WTC11 (cell line): Measurements from ENCODE around the gene ASB3. TPM values are rescaled to one million over a fixed set of nuclear protein-coding genes. Genes with fewer than 3 reads are reported as not detected.

Source experiments
- ATAC-seq: fragments of 200-7000 bp; cut with Tn5 transposase; 2 replicates; pipeline ENCODE4 v1.10.0; 2021; ENCODE audit warnings: mild to moderate bottlenecking, moderate library complexity
- CTCF ChIA-PET: fragments of 300-600 bp; sonication (Branson Sonifier 250); formaldehyde crosslinking; loops from one replicate; lab custom pipeline; 2021; ENCODE audit warnings: antibody characterized with exemption; lab: Charles Lee
- POLR2A ChIA-PET: fragments of 350-600 bp; sonication (Branson Sonifier 250); formaldehyde crosslinking; loops from one replicate; lab custom pipeline; 2021; ENCODE audit warnings: antibody characterized with exemption; lab: Charles Lee
- DNase-seq: peaks from one replicate; pipeline ENCODE4 v3.0.0; 2021; ENCODE audit warnings: low spot score
- H3K27ac Mint-ChIP-seq: 2 replicates; pipeline ENCODE4 v1.8.0; 2021; ENCODE audit warnings: mixed read lengths
- H3K27me3 Mint-ChIP-seq: 2 replicates; pipeline ENCODE4 v1.8.0; 2021; ENCODE audit warnings: low read depth, mild to moderate bottlenecking, moderate library complexity, mixed read lengths
- H3K36me3 Mint-ChIP-seq: 2 replicates; pipeline ENCODE4 v1.8.0; 2021; ENCODE audit warnings: mixed read lengths
- H3K4me1 Mint-ChIP-seq: 2 replicates; pipeline ENCODE4 v1.8.0; 2022; ENCODE audit warnings: mixed read lengths
- H3K4me3 Mint-ChIP-seq: 2 replicates; pipeline ENCODE4 v1.8.0; 2021; ENCODE audit warnings: mild to moderate bottlenecking, moderate library complexity, mixed read lengths
- H3K9me3 Mint-ChIP-seq: 2 replicates; pipeline ENCODE4 v1.8.0; 2021; ENCODE audit warnings: mixed read lengths
- ARID4B ChIP-seq: sonication (generic); formaldehyde crosslinking; IDR thresholded peaks from 2 replicates; pipeline ENCODE4 v1.8.0; 2023; ENCODE audit warnings: missing genetic modification reagents, mild to moderate bottlenecking, borderline replicate concordance
- ATF1 ChIP-seq: sonication (generic); formaldehyde crosslinking; IDR thresholded peaks from 2 replicates; pipeline ENCODE4 v1.8.1; 2023; ENCODE audit warnings: mild to moderate bottlenecking, moderate library complexity, missing genetic modification reagents
- CTCF ChIP-seq: fragments of 200-600 bp; IDR thresholded peaks from 2 replicates; pipeline ENCODE4 v1.8.0; 2022; ENCODE audit warnings: antibody characterized with exemption
- FOXK1 ChIP-seq: sonication (generic); formaldehyde crosslinking; IDR thresholded peaks from 2 replicates; pipeline ENCODE4 v1.8.0; 2022; ENCODE audit warnings: mild to moderate bottlenecking, moderate library complexity, missing genetic modification reagents
- KAT7 ChIP-seq: sonication (generic); formaldehyde crosslinking; IDR thresholded peaks from 2 replicates; pipeline ENCODE4 v1.8.1; 2023; ENCODE audit warnings: missing genetic modification reagents, mild to moderate bottlenecking, borderline replicate concordance
- SP1 ChIP-seq: sonication (generic); formaldehyde crosslinking; conservative IDR thresholded peaks from 2 replicates; pipeline ENCODE4 v1.8.1; 2022; ENCODE audit warnings: missing genetic modification reagents
- ZNF232 ChIP-seq: sonication (generic); formaldehyde crosslinking; IDR thresholded peaks from 2 replicates; pipeline ENCODE4 v1.8.0; 2022; ENCODE audit warnings: mild to moderate bottlenecking, missing genetic modification reagents
- ZNF263 ChIP-seq: sonication (generic); formaldehyde crosslinking; IDR thresholded peaks from 2 replicates; pipeline ENCODE4 v1.8.1; 2022; ENCODE audit warnings: low read depth, mild to moderate bottlenecking, moderate library complexity, missing genetic modification reagents
- total RNA-seq: library from RNA; stranded (reverse); gene quantifications from 3 replicates; pipeline ENCODE4 v1.2.3, GENCODE V29; 2021
- TF ChIP-seq, protein P1 (sequence below): sonication (generic); formaldehyde crosslinking; IDR thresholded peaks from 2 replicates; pipeline ENCODE4 v1.8.0; 2022; ENCODE audit warnings: mild to moderate bottlenecking, missing genetic modification reagents
- TF ChIP-seq, protein P2 (sequence below): sonication (generic); formaldehyde crosslinking; IDR thresholded peaks from 2 replicates; pipeline ENCODE4 v1.8.0; 2023; ENCODE audit warnings: mild to moderate bottlenecking, missing genetic modification reagents
- TF ChIP-seq, protein P3 (sequence below): sonication (generic); formaldehyde crosslinking; conservative IDR thresholded peaks from 2 replicates; pipeline ENCODE4 v1.8.1; 2023; ENCODE audit warnings: mild to moderate bottlenecking, low read depth, missing genetic modification reagents, moderate library complexity
- TF ChIP-seq, protein P4 (sequence below): fragments of 250-450 bp; sonication (Bioruptor Pico); IDR thresholded peaks from 2 replicates; pipeline ENCODE4 v2.1.2; 2022; ENCODE audit warnings: mild to moderate bottlenecking, moderate library complexity
- TF ChIP-seq, protein P5 (sequence below): sonication (generic); formaldehyde crosslinking; IDR thresholded peaks from 2 replicates; pipeline ENCODE4 v1.8.1; 2022; ENCODE audit warnings: low read depth, missing genetic modification reagents, borderline replicate concordance
- TF ChIP-seq, protein P6 (sequence below): sonication (generic); formaldehyde crosslinking; conservative IDR thresholded peaks from 2 replicates; pipeline ENCODE4 v1.8.1; 2022; ENCODE audit warnings: mild to moderate bottlenecking, missing genetic modification reagents

ASB3 gene
- total RNA-seq, 1 experiment from 2014 or later: 30.2 TPM

- ATAC-seq: no peak
- no peaks in the 10 kb centered on the region for H3K27me3 Mint-ChIP-seq
- ChIA-PET POLR2A (no interaction called here), CTCF (no interaction called here)
- H3K4me1 Mint-ChIP-seq: peaks cover 7% of the 10 kb centered on the region
- H3K9me3 Mint-ChIP-seq: peaks cover 16% of the 10 kb centered on the region
- no peak for TF ChIP-seq KAT7 (CRISPR knock-in tag)
- TF ChIP-seq, protein P1, sequence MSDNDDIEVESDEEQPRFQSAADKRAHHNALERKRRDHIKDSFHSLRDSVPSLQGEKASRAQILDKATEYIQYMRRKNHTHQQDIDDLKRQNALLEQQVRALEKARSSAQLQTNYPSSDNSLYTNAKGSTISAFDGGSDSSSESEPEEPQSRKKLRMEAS (CRISPR knock-in tag): no peak
- no peak for TF ChIP-seq ZNF232 (CRISPR knock-in tag)
- no peak for TF ChIP-seq ARID4B
- TF ChIP-seq, protein P2, sequence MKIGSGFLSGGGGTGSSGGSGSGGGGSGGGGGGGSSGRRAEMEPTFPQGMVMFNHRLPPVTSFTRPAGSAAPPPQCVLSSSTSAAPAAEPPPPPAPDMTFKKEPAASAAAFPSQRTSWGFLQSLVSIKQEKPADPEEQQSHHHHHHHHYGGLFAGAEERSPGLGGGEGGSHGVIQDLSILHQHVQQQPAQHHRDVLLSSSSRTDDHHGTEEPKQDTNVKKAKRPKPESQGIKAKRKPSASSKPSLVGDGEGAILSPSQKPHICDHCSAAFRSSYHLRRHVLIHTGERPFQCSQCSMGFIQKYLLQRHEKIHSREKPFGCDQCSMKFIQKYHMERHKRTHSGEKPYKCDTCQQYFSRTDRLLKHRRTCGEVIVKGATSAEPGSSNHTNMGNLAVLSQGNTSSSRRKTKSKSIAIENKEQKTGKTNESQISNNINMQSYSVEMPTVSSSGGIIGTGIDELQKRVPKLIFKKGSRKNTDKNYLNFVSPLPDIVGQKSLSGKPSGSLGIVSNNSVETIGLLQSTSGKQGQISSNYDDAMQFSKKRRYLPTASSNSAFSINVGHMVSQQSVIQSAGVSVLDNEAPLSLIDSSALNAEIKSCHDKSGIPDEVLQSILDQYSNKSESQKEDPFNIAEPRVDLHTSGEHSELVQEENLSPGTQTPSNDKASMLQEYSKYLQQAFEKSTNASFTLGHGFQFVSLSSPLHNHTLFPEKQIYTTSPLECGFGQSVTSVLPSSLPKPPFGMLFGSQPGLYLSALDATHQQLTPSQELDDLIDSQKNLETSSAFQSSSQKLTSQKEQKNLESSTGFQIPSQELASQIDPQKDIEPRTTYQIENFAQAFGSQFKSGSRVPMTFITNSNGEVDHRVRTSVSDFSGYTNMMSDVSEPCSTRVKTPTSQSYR (CRISPR knock-in tag): no peak
- no peak for TF ChIP-seq FOXK1 (CRISPR knock-in tag)
- TF ChIP-seq, protein P3, sequence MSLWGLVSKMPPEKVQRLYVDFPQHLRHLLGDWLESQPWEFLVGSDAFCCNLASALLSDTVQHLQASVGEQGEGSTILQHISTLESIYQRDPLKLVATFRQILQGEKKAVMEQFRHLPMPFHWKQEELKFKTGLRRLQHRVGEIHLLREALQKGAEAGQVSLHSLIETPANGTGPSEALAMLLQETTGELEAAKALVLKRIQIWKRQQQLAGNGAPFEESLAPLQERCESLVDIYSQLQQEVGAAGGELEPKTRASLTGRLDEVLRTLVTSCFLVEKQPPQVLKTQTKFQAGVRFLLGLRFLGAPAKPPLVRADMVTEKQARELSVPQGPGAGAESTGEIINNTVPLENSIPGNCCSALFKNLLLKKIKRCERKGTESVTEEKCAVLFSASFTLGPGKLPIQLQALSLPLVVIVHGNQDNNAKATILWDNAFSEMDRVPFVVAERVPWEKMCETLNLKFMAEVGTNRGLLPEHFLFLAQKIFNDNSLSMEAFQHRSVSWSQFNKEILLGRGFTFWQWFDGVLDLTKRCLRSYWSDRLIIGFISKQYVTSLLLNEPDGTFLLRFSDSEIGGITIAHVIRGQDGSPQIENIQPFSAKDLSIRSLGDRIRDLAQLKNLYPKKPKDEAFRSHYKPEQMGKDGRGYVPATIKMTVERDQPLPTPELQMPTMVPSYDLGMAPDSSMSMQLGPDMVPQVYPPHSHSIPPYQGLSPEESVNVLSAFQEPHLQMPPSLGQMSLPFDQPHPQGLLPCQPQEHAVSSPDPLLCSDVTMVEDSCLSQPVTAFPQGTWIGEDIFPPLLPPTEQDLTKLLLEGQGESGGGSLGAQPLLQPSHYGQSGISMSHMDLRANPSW (CRISPR knock-in tag): no peak
- TF ChIP-seq, protein P4, sequence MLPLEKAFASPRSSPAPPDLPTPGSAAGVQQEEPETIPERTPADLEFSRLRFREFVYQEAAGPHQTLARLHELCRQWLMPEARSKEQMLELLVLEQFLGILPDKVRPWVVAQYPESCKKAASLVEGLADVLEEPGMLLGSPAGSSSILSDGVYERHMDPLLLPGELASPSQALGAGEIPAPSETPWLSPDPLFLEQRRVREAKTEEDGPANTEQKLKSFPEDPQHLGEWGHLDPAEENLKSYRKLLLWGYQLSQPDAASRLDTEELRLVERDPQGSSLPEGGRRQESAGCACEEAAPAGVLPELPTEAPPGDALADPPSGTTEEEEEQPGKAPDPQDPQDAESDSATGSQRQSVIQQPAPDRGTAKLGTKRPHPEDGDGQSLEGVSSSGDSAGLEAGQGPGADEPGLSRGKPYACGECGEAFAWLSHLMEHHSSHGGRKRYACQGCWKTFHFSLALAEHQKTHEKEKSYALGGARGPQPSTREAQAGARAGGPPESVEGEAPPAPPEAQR (CRISPR knock-in tag): no peak
- no peak for TF ChIP-seq ZNF263
- TF ChIP-seq ATF1: no peak
- TF ChIP-seq, protein P5, sequence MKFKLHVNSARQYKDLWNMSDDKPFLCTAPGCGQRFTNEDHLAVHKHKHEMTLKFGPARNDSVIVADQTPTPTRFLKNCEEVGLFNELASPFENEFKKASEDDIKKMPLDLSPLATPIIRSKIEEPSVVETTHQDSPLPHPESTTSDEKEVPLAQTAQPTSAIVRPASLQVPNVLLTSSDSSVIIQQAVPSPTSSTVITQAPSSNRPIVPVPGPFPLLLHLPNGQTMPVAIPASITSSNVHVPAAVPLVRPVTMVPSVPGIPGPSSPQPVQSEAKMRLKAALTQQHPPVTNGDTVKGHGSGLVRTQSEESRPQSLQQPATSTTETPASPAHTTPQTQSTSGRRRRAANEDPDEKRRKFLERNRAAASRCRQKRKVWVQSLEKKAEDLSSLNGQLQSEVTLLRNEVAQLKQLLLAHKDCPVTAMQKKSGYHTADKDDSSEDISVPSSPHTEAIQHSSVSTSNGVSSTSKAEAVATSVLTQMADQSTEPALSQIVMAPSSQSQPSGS (CRISPR knock-in tag): no peak
- TF ChIP-seq, protein P6, sequence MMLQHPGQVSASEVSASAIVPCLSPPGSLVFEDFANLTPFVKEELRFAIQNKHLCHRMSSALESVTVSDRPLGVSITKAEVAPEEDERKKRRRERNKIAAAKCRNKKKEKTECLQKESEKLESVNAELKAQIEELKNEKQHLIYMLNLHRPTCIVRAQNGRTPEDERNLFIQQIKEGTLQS (CRISPR knock-in tag): no peak
- TF ChIP-seq CTCF: no peak
- TF ChIP-seq SP1 (CRISPR knock-in tag): no peak
- TF ChIP-seq, all 79 proteins: peak for 0
- peaks cover 9% of the 10 kb centered on the region for H3K36me3 Mint-ChIP-seq
- H3K4me3 Mint-ChIP-seq: no peak overlapping the region
- no peak for DNase-seq
- H3K27ac Mint-ChIP-seq: peak overlapping the region; percentile 7; the same call in 1 of the 2 replicates
Observed at GRCh38 chr2:53652131-53652530, 134.6 kb downstream of the ASB3 start.
